ENCODE data around the gene ARCN1. TPM values are rescaled to one million over a fixed set of nuclear protein-coding genes. Genes with fewer than 3 reads are reported as not detected.

Gene ARCN1
- total and polyA plus RNA-seq, 2 of the 4 experiments (the other 2 are of a cell fraction) = 148 to 212 TPM

- CTCF ChIA-PET = interaction anchor here (2.0 kb wide), 1 partner anchor 9 kb away, joined by 9 read pairs; no protein-coding TSS in a partner anchor
- H3K18ac ChIP-seq (ENCODE audit: low read depth, low read length) = peak overlapping the region; percentile 90
- peak overlapping the region; percentile 97 for H4K5ac ChIP-seq (ENCODE audit: low read depth, low read length)
- no peak for DNase-seq
- peak overlapping the region; percentile 79 for H3K56ac ChIP-seq (ENCODE audit: extremely low read depth, insufficient read depth, low read length)
- dilution Hi-C loops (cut with HindIII; ENCODE audit: low sequenced_read_pairs, unreplicated experiment) (no loop called here), intact Hi-C loops (cut with micrococcal nuclease) (no loop called here), in situ Hi-C loops (cut with MboI; ENCODE audit: low sequenced_read_pairs) (no loop called here)
- 0% methylated on average over 1 of the region's 7 CpGs; no CpG with 5 or more reads in 1 of the 2 experiments for WGBS, 2 experiments (ENCODE audit: extremely low coverage in 2 of 2, insufficient read length in 1 of 2)
- H3K4me1 ChIP-seq (ENCODE audit: control insufficient read depth, insufficient read depth, low read length) = peaks cover 43% of the 10 kb centered on the region
- peak overlapping the region; percentile 99 for H3K4ac ChIP-seq (ENCODE audit: low read depth, low read length)
- TF ChIP-seq POLR2A (IDR thresholded peaks at IDR 0.05; ENCODE audit: low read depth, low read length) (peak; percentile 68), RFX5 (IDR thresholded peaks at IDR 0.05; ENCODE audit: low read depth, low read length) (no peak)
- peak overlapping the region; percentile 82 for H3K9ac ChIP-seq (ENCODE audit: low read depth, low read length)
- peak overlapping the region; percentile 92 for H4K91ac ChIP-seq (ENCODE audit: insufficient read depth, low read depth, low read length)
- peaks cover 27 to 73% of the 10 kb centered on the region in 2 experiments; a peak in 3 of 4 replicates for H3K79me1 ChIP-seq (ENCODE audit: low read depth in 1 of 2, low read length in 2 of 2)
- no TSS peak for BruUV-seq (replicated peaks)
- peak overlapping the region; percentile 99 for H2BK5ac ChIP-seq (ENCODE audit: low read depth, low read length, poor library complexity, severe bottlenecking)
- peaks cover 46% of the 10 kb centered on the region for H4K20me1 ChIP-seq (ENCODE audit: insufficient read depth, low read length)
- peak overlapping the region; percentile 100 for H2AK5ac ChIP-seq (ENCODE audit: low read depth, low read length)
- H3K4me2 ChIP-seq (ENCODE audit: low read depth, low read length) = peak overlapping the region; percentile 86
- peak overlapping the region; percentile 93 for H3K27ac ChIP-seq (ENCODE audit: insufficient read depth, low read length)
- peak overlapping the region; percentile 97 for H2BK120ac ChIP-seq (ENCODE audit: low read depth, low read length)
- H3K9me1 ChIP-seq (ENCODE audit: insufficient read depth, low read length) = peaks cover 33% of the 10 kb centered on the region
- H2BK20ac ChIP-seq (ENCODE audit: low read depth, low read length) = peak overlapping the region; percentile 89
- peaks cover 36% of the 10 kb centered on the region for H3K36me3 ChIP-seq (ENCODE audit: control insufficient read depth, insufficient read depth, low read length)
- H2AFZ ChIP-seq (replicated peaks; ENCODE audit: low read length, poor library complexity) = peak overlapping the region; percentile 75
- H3K14ac ChIP-seq (replicated peaks; ENCODE audit: low read depth, low read length) = peak overlapping the region; percentile 89
- ATAC-seq (ENCODE audit: low read depth) = peak; percentile 0; the same call in 1 of the 2 replicates
- peak overlapping the region; percentile 91 for H2AK9ac ChIP-seq (replicated peaks; ENCODE audit: low read depth, low read length, poor library complexity)
- H2BK15ac ChIP-seq (ENCODE audit: low read depth, low read length) = peak overlapping the region; percentile 94
- no peaks in the 10 kb centered on the region for H3K9me3 ChIP-seq (ENCODE audit: control insufficient read depth, insufficient read depth, low read length)
- peak overlapping the region; percentile 12 to 91 for H4K8ac ChIP-seq (ENCODE audit: low read depth in 2 of 2, low read length in 2 of 2)
- H3K23ac ChIP-seq (ENCODE audit: low read depth, low read length) = peak overlapping the region; percentile 88
- POLR2A ChIA-PET (ENCODE audit: unreplicated experiment) = interaction anchor here (0.7 to 4.4 kb wide), 2 partner anchors 12 to 22 kb away, joined by 20 to 36 read pairs; partner anchors contain the start of gene PHLDB1
- H3K27me3 ChIP-seq (ENCODE audit: control insufficient read depth, insufficient read depth, low read length) = no peaks in the 10 kb centered on the region
- 0 out of 2 replicates have a peak overlapping the region, but pooled peaks have one; percentile 15 for H3K4me3 ChIP-seq (ENCODE audit: insufficient read depth, low read depth, low read length)
Observed at GRCh38 chr11:118620529-118621070, 48.4 kb downstream of the ARCN1 start.

All from IMR-90 (cell line).